Peyer's patch (tissue), 4 donors: Measurements from ENCODE around the gene AK4. TPM values are rescaled to one million over a fixed set of nuclear protein-coding genes. Genes with fewer than 3 reads are reported as not detected.
"Not testable (repeated sequence)": the region's sequence is repeated elsewhere in the genome, so short reads cannot be mapped to it uniquely, and the experiment has no call there.

Experiments
- DNase-seq, 3 donors: peaks; one replicate each; pipeline ENCODE4 v3.0.0-alpha.2; 2017 to 2019
- H3K27ac ChIP-seq, 4 donors: fragments of 200-600 bp; sonication (generic); one replicate each; pipeline ENCODE4 v1.5.1; 2016 to 2019
- H3K27me3 ChIP-seq, 2 donors: fragments of 200-600 bp; sonication (generic); one replicate each; pipeline ENCODE4 v1.5.1; 2019
- H3K36me3 ChIP-seq, 3 donors: fragments of 200-600 bp; sonication (generic); one replicate each; pipeline ENCODE4 v1.5.1; 2016 to 2019
- H3K4me1 ChIP-seq, 4 donors: fragments of 200-600 bp; sonication (generic); one replicate each; pipeline ENCODE4 v1.5.1; 2016 to 2019
- H3K4me3 ChIP-seq, 4 donors: fragments of 200-600 bp; sonication (generic); 1 replicate in 3 of 4; 2 replicates in 1 of 4; pipeline ENCODE4 v1.5.1; 2016 to 2019; ENCODE audit warnings: mild to moderate bottlenecking in 1 of 4
- H3K9me3 ChIP-seq, 4 donors: fragments of 200-600 bp; sonication (generic); one replicate each; pipeline ENCODE4 v1.5.1; 2016 to 2019; ENCODE audit warnings: mild to moderate bottlenecking in 1 of 4
- POLR2A ChIP-seq, 2 donors: fragments of 450-650 bp; IDR thresholded peaks; one replicate each; pipeline ENCODE4 v1.5.1; 2017; ENCODE audit warnings: antibody characterized with exemption in 2 of 2, mild to moderate bottlenecking in 2 of 2, moderate library complexity in 2 of 2
- total RNA-seq, 4 donors: library from RNA; depleted of rRNA; stranded (reverse); fragments of >200 nt; gene quantifications; one replicate each; pipeline ENCODE4 v1.1.0, GENCODE V29; 2016
- TF ChIP-seq, protein P1 (sequence below), 6 experiments: fragments of 450-650 bp in 4 of 6; fragments of 200-600 bp in 2 of 6; sonication (generic) in 1 of 6; IDR thresholded peaks; one replicate each; pipeline ENCODE4 v1.5.1; 2017 to 2019; ENCODE audit warnings: antibody characterized with exemption in 6 of 6, mild to moderate bottlenecking in 3 of 6, moderate library complexity in 1 of 6

The AK4 gene
- total RNA-seq, 4 donors from 2014 or later = 4.8 to 12.2 (median 6.8) TPM

DNA sequence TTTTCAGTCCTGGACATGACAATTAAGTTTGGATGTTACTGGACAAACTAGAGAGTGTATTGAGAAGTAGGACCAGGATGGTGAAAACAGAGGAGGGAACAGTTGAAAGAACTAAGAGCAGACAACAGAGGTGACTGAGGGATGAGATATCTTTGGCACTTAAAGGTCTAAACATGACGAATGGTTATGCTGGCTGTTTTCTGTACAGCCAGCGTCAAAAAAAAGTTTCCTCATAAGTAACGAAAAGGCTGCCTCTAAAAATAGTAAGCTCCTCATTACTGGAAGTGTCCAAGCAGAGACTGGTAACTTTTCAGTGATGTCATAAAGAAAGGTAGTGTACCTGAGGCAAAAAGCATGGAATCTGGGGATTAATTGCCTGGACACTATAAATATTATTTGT is 35.2 kb upstream of the AK4 start:
- Histone ChIP-seq H3K4me1 (no peaks in the 10 kb centered on the region), H3K9me3 (no peaks in the 10 kb centered on the region)

DNA sequence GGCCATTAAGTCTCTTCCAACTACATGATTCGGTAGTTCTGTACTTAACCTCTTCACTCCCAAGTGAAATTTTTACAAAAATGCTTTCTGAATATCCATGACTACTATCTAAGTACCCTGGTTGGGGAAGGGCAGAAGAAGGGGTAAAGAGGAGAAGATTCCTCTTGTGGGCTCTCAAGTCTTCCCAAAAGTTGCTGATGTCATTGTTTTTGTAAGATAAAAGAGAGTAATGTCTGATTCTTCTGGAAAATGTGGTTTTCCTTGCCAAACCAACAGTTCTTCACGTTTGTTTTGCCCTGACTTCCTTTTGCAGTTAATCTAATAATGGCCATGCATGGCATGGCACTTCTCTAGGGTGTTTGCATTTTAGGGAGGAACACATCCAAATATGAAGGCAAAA is 34.7 kb upstream of the AK4 start:
- TF ChIP-seq POLR2A (IDR thresholded peaks at IDR 0.05) = no peak
- TF ChIP-seq, protein P1, sequence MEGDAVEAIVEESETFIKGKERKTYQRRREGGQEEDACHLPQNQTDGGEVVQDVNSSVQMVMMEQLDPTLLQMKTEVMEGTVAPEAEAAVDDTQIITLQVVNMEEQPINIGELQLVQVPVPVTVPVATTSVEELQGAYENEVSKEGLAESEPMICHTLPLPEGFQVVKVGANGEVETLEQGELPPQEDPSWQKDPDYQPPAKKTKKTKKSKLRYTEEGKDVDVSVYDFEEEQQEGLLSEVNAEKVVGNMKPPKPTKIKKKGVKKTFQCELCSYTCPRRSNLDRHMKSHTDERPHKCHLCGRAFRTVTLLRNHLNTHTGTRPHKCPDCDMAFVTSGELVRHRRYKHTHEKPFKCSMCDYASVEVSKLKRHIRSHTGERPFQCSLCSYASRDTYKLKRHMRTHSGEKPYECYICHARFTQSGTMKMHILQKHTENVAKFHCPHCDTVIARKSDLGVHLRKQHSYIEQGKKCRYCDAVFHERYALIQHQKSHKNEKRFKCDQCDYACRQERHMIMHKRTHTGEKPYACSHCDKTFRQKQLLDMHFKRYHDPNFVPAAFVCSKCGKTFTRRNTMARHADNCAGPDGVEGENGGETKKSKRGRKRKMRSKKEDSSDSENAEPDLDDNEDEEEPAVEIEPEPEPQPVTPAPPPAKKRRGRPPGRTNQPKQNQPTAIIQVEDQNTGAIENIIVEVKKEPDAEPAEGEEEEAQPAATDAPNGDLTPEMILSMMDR (IDR thresholded peaks at IDR 0.05) = no peak
- Histone ChIP-seq H3K36me3 (no peaks in the 10 kb centered on the region), H3K27me3 (no peaks in the 10 kb centered on the region), H3K9me3 (no peaks in the 10 kb centered on the region), H3K4me1 (no peaks in the 10 kb centered on the region), H3K4me3 (no peak overlapping the region), H3K27ac (no peak overlapping the region)
- DNase-seq = no peak

More for the DNA sequence above, 35.2 kb upstream of the AK4 start:
- TF ChIP-seq, protein P1 (IDR thresholded peaks at IDR 0.05) = no peak
- no peak for TF ChIP-seq POLR2A (IDR thresholded peaks at IDR 0.05)
- no peak overlapping the region for H3K4me3 ChIP-seq
- no peak overlapping the region for H3K27ac ChIP-seq
- no peak for DNase-seq
- H3K36me3 ChIP-seq = no peaks in the 10 kb centered on the region
- no peaks in the 10 kb centered on the region for H3K27me3 ChIP-seq

DNA sequence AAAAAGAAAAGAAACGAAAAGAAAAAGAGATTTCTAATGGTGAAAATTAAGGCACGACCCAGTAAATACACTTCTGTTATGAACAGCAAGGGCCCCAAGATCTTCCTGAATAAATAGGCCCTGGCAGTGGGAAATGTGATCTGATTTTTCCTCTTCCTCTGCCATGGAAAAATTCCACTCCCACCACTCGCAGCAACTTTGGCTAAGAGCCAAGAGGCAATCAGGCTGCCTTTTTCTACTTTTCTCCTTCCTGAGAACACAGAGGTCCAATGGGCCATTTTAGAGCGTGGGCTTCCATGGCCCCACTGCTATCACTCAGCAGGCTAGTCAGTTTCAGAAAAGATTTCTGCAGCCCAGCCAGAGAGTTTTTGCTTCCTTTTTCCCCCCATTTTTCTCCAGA is 33.7 kb upstream of the AK4 start:
- Histone ChIP-seq H3K27me3 (no peaks in the 10 kb centered on the region), H3K9me3 (no peaks in the 10 kb centered on the region), H3K27ac (no peak overlapping the region), H3K4me1 (no peaks in the 10 kb centered on the region), H3K36me3 (no peaks in the 10 kb centered on the region), H3K4me3 (no peak overlapping the region)
- DNase-seq = no peak
- TF ChIP-seq POLR2A (IDR thresholded peaks at IDR 0.05) = no peak
- TF ChIP-seq, protein P1 (IDR thresholded peaks at IDR 0.05) = no peak

DNA sequence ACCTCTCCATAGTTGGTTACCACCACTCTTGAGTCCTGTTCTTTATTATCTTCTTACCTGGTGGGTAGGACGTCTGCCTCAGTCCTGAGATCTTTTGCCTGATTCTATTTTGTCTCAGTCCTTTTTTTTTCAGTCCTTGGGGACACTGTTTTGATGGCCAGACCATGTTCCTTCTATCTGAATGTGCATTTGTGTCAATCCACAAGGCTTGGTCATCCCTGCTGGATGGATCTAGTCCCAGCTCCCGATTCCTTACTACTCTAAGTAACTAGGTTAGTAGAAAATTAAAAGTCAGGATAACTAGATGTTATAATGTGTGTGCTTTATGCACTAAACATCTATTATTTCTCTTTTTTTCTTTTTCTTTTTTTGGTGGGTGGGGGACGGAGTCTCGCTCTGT is 28.1 kb upstream of the AK4 start:
- no peak for DNase-seq
- Histone ChIP-seq H3K27me3 (no peaks in the 10 kb centered on the region), H3K9me3 (no peaks in the 10 kb centered on the region), H3K4me3 (no peak overlapping the region), H3K36me3 (no peaks in the 10 kb centered on the region), H3K27ac (no peak overlapping the region), H3K4me1 (no peaks in the 10 kb centered on the region)
- no peak for TF ChIP-seq POLR2A (IDR thresholded peaks at IDR 0.05)
- TF ChIP-seq, protein P1 (IDR thresholded peaks at IDR 0.05) = no peak

DNA sequence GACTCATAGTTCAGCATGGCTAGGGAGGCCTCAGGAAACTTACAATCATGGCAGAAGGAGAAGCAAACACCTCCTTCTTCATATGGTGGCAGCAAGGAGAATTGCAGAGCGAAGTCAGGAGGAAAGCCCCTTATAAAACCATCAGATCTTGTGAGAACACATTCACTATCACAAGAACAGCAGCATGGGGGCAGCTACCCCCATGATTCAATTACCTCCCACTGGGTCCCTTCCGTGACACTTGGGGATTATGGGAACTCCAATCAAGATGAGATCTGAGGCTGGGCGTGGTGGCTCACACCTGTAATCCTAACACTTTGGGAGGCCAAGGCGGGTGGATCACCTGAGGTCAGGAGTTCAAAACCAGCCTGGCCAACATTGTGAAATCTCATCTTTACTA is 18.9 kb upstream of the AK4 start:
- H3K4me3 ChIP-seq, H3K27ac ChIP-seq, H3K4me1 ChIP-seq, H3K27me3 ChIP-seq, DNase-seq, H3K9me3 ChIP-seq, H3K36me3 ChIP-seq: not testable (repeated sequence)

DNA sequence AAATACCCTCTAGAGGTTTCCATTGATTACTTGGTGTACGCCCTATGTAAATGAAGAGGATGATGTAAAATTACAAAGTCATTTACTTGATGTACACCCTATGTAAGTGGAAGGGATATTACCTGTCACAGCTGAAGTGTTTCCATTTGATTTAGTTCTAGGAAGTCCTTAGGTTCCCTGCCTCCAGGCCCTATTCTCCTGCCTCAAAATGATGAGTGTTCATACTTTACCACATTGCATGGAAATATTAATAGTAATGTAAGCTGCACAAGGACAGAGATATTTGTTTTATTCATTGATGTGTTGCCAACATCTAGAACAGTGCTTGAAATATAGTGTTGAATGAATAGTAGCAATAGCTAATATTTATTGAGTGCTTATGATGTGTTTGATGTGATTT is 9.5 kb upstream of the AK4 start:
- no peaks in the 10 kb centered on the region for H3K4me1 ChIP-seq
- H3K27ac ChIP-seq = no peak overlapping the region
- TF ChIP-seq POLR2A (IDR thresholded peaks at IDR 0.05) = no peak
- TF ChIP-seq, protein P1 (IDR thresholded peaks at IDR 0.05) = no peak
- H3K4me3 ChIP-seq = no peak overlapping the region
- no peaks in the 10 kb centered on the region for H3K36me3 ChIP-seq
- no peaks in the 10 kb centered on the region for H3K27me3 ChIP-seq
- peaks cover 0 to 4% (median 0%) of the 10 kb centered on the region in 4 donors for H3K9me3 ChIP-seq
- no peak for DNase-seq

DNA sequence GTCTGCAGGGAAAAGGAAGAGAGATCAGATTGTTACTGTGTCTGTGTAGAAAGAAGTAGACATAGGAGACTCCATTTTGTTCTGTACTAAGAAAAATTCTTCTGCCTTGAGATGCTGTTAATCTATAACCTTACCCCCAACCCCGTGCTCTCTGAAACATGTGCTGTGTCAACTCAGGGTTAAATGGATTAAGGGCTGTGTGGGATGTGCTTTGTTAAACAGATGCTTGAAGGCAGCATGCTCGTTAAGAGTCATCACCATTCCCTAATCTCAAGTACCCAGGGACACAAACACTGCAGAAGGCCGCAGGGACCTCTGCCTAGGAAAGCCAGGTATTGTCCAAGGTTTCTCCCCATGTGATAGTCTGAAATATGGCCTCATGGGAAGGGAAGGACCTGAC is 8.2 kb upstream of the AK4 start:
- not testable (repeated sequence) for H3K27me3 ChIP-seq, H3K27ac ChIP-seq, H3K36me3 ChIP-seq, DNase-seq, H3K4me1 ChIP-seq, H3K9me3 ChIP-seq, H3K4me3 ChIP-seq
